ENCODE results near the gene RAD51B.

RAD51B gene

DNA sequence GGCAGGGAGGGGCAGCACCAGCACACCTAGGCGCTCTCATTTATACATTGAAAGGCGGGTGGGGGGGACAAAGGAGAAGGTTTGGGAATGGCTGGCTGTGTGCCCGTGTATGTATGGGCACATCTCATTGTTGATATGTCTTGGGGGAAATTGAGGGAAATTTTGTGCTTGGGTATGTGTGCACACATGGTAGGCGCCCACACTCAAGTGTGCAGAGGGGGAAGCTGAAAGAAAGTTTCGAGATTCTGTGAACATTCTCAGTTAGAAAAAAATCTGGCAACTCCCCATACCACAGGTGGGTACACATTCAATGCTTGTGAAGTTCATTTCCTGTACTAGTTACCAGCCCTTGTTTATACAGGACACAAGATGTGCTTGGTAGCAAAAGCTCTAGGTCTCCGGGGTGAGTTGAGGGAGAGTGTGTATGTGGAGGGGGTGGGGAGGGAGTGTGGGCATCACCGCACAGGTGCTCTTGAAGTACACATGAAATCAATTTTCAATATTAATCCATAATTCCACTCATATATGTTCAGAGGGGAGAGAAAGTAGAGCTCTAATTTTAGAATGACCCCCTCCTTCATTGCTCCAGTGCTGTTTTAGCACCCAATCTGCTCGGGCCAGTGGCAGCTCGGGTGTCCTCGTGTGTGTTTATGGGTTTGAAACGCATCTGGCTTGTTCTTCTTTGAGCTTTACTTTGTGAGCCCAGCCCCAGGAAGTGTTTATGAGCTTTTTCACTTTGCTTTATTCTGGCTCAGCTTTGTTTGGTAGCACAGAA is 687.3 kb downstream of the RAD51B start:
- peak; percentile 78 for DNase-seq

DNA sequence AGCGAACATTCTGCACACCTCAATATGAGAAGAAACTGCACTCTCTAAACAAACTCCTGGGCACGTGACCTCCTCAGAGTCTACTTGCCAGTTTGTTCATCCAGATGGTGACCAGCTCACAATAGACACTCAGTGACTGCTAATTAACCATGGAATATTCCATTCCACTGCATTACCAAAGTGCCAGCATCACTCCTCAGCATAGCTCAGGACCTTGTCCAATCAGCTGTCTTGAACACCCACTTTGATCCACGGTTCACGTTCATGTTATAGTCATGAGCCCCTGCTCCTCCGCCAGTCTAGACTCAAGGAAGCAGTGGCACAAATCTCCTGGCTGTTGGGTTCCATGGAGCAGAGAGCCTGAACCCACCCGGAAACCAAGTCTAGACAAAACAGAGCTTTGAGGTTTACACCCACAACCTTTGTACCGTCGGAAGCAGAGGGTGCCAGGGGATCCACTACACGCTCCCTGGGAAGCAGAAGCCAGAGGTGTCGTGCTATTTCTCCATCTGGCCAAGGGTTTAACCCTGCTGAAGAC is 688.0 kb downstream of the RAD51B start:
- peak; percentile 82 for DNase-seq

DNA sequence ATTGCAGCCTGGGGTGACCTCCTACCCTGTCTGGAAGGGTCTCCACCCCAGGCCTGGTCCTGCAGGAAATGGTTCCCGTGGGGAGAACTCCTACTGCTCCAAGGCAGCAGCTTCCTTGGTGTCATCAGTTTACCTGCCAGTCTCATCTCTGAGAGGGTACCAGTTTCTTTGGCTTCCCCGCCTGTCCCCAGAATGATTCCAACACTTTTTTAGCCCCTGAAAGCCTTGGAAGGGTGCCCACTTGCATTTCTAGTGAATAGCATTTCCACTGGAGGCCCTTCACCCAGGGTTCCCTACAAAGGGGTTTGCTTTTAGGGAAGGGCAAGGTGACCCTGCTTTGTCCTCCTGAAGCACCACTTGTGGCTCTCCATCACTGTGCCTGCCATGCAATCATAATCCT is 689.0 kb downstream of the RAD51B start:
- DNase-seq, result no peak

DNA sequence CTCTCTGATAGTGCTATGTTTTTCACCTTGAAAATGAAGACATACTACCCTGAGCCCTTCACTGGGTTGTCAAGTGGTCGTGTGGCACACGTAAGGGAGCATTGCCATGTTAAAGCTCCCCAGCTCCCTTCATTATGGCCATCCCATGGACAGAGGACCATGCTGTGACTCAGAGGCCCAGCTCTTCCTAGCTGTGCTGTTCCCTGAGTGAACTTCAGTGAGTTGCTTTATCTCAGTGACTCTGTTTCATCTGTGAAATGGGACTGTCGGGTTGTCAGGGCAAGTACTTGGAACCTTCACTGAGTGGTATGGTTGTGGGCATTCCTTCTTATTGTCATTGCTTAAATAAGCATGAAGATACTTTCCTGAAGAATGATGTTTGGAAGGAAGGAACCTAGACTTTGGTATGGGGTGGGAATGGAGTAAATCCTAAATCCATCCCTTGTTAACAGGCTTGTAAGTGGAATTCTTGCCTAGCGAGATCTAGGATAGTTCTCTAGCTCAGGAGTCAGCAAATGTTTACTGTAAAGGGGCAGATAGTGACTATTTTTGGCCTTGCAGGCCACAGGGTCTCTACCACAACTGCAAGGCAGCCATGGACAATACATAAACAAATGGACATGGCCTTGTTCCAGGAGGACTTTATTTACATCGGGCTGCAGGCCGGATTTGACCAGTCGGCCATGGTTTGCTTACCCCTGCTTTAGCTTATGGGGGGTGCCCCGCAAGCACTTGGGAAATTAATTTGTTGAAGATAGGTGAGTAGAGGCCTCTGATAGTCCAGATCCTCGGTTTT is 689.8 kb downstream of the RAD51B start:
- no peak for DNase-seq

DNA sequence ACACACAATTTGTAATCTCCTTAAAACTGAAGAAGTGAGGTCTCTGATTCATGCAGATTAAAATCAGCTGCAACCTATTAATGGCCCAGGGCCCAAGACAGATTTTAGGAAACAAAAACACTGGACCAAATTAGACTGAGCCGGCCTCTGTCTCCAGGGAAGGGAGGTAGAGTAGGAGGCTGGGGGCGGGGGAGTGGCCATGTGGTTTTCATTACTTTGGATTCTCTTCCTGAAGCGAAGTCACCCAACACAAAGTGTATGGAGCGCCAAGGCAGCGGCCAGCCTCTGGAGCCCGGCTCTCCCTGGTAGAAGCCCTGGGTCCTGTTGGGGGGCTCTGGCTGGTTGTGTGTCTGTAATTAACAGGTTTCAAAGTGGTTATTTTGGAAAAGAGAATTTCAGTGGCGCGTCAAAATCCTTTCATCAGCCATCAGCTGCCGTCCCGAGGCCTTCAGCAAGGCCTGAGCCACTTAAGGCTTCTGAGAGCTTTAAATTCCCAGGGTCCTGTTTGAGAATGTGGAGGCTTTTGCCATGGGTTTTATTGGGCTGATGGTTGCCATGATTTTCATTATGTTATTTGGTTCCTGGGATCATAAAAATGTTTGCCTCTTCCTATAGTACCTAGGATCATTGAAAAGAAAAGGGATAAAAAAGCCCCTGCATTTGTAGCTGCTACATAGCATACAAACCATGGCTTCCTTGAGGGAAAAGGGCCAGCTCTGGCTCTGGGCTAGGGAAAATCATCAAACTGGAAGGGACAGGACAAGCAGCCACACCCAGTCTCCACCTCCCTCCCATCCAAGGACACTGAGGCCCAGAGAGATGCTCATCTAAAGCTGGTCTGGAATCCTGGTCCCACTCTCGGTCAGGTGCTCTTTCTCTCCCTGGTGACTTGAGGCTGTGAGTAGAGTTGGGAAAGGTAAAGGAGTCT is 690.9 kb downstream of the RAD51B start:
- no peak for DNase-seq

DNA sequence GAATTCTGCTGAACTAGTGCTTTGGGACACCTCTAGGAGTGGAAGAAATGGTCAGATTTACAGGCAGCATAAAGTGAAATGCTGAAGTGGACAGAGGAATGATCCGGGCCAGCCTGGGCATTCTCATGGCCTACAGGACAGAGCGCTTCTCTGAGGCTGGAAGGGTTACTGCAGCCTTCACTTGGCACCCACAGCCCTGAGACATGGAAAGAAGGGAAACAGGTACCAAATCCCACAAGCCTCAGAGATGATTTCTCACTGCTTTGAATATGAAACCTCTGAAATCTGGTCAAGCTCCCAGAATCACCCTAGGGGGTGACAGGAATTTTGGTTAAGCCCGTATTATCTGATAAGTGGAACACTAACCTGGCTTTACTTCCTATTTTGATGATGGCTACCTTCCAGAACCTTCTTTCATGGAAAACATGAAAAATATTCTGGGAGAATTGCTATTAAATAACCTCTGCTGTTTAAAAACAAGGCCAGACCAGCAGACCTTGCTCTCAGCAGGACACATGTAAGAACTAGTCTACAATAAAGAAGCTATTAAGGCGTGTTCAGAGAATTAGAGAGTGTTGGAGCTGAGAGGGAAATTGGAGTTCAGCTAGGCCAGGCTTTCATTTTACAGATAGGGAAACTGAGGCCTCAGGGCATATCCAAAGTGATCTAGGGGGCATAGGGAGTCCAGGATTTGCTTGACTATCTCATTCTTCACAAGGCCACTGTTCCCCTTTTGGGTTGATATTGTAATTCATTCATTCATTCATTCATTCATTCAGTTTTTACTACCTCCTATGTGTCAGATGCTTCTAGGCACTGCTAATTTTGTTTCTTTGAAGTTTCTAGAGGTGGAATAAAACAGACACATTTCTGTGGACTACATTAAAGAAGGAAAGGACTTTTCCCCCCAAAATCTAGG is 691.8 kb downstream of the RAD51B start:
- DNase-seq, result no peak

DNA sequence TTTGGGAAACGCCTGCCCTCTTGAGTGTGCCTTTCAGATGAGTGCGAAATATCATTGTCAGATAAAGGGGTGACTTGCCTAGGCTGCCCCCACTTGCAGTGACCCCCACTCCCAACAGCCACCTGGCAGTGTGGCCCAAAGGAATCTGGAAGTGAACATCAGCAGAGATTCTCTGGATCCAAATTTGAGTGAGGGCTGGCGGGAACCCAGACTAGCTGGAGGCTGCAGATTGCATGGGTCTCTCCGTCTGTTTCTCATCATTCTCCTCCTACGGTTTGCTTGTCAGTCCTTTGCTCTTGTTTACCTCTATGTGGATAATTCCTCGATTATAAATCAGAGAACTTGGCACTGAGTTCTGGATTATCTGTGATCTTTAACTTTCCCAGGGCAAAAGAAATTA is 692.5 kb downstream of the RAD51B start:
- no peak for DNase-seq

DNA sequence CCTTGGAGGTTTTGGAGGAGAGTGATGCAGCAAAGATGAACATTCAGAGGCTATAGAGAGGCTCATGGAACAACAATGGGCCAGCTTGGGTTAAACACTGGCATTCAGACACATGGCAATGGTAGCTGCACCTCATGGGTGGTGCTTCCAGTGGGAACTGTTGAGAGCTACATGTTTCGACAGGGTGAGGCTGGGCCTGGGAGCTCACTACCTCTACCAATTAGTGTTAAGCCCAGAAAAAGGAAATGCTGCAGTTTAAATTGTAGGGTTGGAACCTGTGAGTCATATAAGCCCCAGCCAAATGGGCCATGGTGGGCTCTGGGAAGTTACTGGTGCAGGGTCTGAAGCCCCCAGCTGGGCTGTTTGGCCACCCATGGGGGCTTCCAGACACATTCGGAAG is 693.6 kb downstream of the RAD51B start:
- no peak for DNase-seq

DNA sequence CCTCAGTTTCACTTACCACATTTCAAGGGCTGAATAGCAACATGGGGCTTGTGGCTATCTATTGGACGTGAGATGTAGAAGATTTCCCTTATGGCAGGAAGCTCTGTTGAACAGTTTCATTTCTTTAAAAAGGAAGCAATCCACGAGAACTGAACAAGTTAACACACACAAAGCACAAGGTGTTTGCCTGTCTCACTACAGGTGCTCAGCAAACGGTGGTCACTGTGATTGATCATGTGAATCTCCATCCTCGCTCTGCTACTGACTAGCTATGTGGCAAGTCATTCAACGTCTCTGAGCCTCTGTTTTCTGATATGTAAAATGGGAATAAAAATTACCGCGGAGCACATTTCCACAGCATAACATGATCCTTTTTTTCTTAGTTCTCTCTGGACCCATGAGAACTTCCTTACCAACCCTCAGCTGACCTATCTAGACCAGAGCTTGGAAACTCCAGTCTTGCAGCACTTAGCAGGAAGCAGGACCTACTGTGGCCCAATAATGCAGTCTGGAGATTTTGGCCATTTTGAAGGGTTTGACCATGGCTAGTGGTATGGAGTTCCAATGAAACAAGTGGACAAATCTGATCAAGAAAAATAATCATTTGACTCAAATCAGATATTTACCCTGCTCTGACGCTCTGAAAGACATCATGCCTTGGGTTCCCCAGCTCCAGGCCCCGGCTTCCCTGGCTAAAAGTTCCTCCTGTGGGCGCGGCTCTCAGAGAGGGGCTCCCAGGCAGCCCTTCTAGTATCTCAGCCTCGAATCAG is 694.4 kb downstream of the RAD51B start:
- DNase-seq, result no peak

DNA sequence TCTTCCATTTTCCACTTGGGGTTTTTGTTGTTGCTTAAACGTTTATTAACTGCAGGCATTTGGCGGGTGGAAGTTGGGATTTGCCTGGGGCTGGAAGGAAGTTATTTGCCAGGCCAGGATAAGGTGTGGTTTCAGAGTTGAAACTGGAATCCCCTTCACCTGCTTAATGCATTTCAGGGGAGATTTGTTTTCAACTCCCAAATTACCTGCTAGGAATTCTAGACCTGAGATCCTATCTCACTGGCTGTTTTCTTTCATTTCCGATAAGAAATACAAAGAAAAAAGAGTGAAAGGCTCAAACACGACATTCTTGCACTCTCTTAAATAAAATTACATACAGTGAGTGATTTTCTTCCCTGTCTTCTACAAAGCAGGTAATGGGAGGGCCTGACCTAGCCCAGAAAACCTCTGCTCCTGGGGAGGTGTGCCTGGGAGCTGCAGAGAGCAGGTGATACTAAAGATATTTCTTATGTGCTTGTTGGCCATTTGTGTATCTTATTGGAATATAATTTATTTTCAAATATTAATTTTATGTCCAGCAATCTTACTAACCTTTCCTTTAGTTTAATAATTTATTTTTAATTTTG is 695.1 kb downstream of the RAD51B start:
- DNase-seq, result no peak

DNA sequence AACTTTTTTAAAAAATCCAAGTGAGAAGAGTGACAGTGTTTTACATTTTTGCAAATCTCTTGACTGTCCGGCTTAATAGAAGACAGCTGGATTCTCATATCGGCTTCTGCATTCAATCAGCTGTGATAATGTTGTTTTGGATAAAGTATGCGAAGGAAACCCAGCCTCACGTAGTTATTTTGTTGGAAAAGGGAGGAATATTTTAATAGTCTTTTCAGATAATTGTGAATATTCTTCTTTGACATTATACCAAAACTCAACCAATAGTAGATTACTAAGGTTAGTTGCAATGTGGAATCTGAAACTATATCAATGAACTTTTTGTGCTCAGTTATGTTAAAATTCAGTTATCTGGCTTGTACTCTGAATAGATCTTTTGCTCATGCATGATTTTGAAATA is 696.8 kb downstream of the RAD51B start:
- DNase-seq, result no peak

DNA sequence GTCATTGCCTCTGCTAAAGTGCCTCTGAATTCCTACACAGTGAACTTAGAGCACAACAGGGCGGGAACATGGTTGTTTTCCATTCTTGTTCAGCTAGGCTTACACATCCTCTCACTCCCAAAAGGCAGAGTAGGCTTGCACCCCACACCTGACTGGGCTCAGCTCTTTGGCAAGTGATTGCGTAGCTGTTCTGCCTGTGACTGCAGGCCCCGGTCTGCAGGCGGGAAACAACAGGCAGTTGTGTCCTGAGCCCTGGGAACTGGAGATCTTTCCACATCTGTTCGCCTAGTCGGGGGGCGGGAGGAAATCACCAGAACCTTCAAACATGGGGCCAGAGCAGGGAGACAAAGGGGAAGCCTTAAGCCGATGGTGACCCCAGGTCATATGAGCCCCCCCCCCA is 698.6 kb downstream of the RAD51B start:
- DNase-seq, result no peak

DNA sequence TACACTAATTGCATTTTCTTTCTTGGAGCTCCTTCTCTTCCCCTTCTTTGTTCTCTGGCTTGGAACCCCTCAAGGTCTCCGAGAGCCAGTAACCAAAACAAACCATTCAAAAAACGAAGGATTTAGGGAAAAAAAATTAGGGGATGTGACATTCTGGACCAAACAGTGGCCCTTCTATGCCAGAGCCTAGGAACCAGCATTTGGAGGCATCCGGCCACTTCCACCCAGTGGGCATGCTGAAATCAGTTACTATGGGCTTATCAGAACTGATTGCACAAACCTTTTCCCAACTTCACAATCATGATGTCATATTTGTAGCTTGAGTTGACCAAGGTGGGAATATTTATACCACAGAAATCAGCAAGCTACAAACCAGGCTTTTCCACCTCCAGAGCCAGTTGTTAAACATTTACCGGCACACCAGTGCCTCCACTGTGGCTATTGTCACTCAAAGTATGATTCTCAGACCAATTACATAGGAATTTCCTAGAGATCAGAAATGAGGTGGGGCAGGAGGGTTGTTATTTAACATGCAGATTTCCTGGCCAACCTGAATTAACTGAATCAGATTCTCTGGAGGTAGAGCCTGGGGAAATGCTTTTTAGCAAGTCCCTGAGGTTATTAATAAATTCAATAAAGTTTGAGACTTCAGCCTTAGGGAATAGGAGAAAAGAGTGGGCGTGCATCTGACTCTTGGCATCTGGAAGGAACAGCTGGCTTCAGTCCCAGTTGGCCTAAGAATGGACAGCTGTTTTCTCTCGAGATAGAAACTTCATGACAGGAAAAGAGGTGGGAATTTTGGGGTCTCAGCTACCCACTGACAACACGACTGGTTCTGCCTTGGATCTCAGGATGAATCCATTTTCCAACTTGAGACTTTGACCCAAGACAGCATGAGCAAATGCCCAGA is 699.4 kb downstream of the RAD51B start:
- DNase-seq, result no peak

DNA sequence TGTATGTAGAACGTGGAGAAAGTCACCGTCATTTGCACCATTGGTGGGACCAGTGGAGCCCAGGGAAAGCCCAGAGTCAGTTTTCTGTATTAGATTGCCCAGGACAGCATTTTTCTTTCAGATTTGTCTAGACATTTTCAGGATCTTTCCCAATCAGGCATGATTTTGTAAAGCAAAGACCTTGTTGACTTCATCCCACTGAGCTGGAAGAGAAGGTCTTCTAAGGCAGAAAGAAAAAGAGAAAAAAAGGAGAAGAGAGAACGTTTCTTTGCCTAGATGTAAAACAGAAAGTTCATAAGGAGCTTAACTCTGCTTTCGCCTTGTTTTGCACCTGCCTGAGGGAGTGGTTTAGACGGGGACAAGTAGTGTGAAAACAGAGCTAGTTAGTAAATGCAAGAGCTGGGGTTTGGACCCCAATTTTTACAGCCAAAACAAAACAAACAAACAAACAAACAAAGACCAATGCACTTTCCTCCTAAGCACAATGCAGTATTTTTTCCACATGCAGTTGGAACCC is 700.1 kb downstream of the RAD51B start:
- no peak for DNase-seq

DNA sequence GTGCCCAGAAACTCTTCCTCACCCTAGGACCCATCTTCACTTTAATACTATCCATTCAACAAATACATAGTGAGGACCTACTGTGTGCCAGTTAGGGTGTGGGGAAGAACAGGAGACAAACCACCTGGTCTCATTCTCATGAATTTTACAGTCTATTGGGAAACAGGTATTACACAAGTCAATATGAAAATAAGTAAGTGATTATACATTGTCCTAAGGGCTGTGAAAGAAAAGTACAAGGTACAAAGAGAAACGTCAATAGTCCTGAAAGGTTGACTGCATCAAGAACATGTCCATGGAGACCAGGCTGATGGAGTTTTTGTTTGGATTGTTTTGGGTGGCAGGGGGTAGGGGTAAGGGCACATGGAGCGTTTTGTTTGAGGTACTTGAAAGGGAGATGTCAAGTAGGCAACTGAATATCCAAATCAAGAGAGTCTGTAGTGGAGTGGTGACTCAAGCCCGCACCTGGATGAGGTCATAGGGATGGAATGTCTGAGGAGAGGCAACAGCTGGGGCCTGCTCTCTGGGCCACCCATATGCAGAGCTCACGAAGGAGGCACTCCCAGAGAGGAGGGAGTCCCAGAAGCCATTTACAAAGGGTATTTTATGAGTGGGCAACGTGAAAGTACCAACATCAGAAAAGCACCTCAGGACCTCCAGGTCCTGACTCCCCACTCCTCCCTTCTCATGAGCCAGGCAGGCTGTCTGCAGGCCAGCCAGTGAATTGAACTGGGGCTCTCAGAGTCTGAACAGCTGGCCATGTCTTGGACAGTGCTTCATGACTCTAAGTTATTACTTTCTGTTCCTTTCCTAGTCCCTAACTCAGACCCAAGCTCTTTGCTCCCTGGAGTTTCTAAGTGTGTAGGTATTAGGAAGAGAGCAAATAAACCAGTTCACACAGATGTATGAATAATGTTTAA is 701.3 kb downstream of the RAD51B start:
- no peak for DNase-seq

DNA sequence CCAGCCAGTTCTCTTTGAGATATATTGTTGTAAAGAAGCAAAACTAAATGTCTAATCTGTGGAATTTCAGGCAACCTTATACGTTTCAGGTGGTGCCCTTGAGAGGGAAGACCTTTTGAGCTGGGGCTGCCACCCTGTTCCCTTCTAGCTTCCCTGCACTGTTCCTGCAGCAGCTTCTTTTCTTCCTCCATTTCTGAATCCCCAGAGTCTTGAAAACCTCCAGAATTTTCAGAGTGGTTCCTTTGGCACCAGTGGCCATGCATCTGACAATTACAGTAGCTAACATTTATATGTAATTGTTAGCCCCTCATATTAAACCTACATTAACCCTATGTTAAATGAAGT is 702.0 kb downstream of the RAD51B start:
- no peak for DNase-seq

DNA sequence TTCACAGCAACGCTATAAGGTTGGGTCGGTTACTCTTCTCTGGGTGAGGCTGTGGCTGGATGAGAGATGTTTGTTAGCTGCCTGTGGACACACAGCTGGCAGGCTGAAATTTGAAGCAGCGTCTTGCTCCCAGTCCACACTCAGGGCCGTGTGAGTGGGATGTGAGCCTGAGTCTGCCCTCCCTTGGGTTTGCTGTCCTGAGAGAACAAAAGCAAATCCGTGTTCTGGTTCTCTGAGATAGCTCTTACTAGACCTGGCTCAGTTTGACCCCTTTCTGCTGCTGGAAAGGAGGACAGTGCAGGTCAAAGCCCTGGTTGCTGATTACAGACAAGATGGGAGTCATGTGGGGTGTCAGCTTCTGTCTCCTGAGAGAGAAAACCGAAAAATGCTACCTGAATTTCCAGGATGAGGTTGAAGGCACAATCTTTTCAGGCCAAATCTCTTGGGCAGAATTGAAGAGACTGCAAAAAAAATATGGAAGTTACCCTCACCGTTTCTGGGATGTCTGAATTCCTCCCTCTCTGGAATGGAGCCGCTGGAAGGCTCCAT is 702.5 kb downstream of the RAD51B start:
- DNase-seq, result no peak
